Measurements from ENCODE around the gene MTERF2. TPM values are rescaled to one million over a fixed set of nuclear protein-coding genes. Genes with fewer than 3 reads are reported as not detected.

MTERF2 gene
- total RNA-seq, 1 experiment from 2014 or later: 5.0 TPM

DNA sequence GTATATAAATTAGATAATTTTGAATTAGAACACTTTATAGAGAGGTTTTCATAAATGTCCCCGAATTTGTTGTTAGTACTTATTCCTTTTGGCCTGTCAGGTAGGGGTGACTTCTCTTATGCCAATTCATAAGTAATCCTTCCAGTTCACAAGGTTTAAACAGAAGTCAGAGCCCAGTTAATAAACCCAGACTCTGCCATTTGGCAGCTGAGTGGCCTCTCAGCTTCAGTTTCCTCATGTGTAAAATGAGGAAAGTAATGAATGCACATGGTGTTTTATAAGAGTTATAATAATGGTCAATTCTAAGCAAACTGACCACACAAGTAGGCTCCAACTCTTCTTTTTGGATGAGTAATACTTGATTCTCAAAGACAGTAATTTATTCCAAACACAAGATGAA is 10.3 kb downstream of the MTERF2 start:
- Histone ChIP-seq H3K4me2 (ENCODE audit: insufficient read depth, insufficient read length, low read length) (no peak overlapping the region), H2AK5ac (ENCODE audit: insufficient read length, low read length) (no peak overlapping the region), H3T11ph (ENCODE audit: low read length) (no peak overlapping the region), H4K91ac (ENCODE audit: insufficient read length, low read depth, low read length) (no peak overlapping the region), H3K56ac (ENCODE audit: insufficient read length, low read depth, low read length) (no peak overlapping the region), H3K4me1 (ENCODE audit: insufficient read depth, low read length) (no peaks in the 10 kb centered on the region), H3K9me3 (ENCODE audit: control insufficient read depth, low read depth, low read length) (no peaks in the 10 kb centered on the region), H2BK5ac (ENCODE audit: insufficient read length, low read length) (no peak overlapping the region), H3K4ac (ENCODE audit: low read depth, low read length) (no peak overlapping the region), H2BK15ac (ENCODE audit: low read depth, low read length) (no peak overlapping the region), H3K79me2 (ENCODE audit: insufficient read depth, low read length) (0 out of 2 replicates have a peak, but pooled peaks cover 2% of the 10 kb centered on the region), H2AFZ (ENCODE audit: low read length) (no peak overlapping the region), H3K9ac (ENCODE audit: extremely low read depth, insufficient read length, low read length) (no peak overlapping the region), H3K18ac (ENCODE audit: insufficient read length, low read depth, low read length) (no peak overlapping the region), H4K20me1 (ENCODE audit: control insufficient read depth, insufficient read depth, insufficient read length) (no peaks in the 10 kb centered on the region), H2BK12ac (ENCODE audit: insufficient read length, low read depth, low read length) (no peak overlapping the region), H2BK20ac (ENCODE audit: low read depth, low read length, poor library complexity, severe bottlenecking) (no peak overlapping the region), H3K79me1 (ENCODE audit: insufficient read depth, low read depth, low read length, poor library complexity, severe bottlenecking) (no peaks in the 10 kb centered on the region), H2BK120ac (ENCODE audit: low read depth, low read length, poor library complexity, severe bottlenecking) (no peak overlapping the region), H3K27me3 (ENCODE audit: insufficient read depth, low read length) (no peaks in the 10 kb centered on the region), H3K27ac (ENCODE audit: insufficient read length, low read depth, low read length) (no peak overlapping the region), H4K8ac (replicated peaks; ENCODE audit: insufficient read length, low read depth, low read length) (no peak overlapping the region), H3K23ac (ENCODE audit: insufficient read length, low read depth, low read length) (no peak overlapping the region), H3K14ac (ENCODE audit: insufficient read depth, low read length) (no peak overlapping the region), H4K5ac (ENCODE audit: insufficient read length, low read depth, low read length) (no peak overlapping the region), H3K23me2 (ENCODE audit: insufficient read length, low read depth, low read length, poor library complexity, severe bottlenecking) (no peaks in the 10 kb centered on the region)
- Mint-ChIP-seq H3K27me3 (ENCODE audit: low read depth) (no peaks in the 10 kb centered on the region), H3K9me3 (no peaks in the 10 kb centered on the region), H3K27ac (no peak overlapping the region), H3K4me3 (no peak overlapping the region), H3K36me3 (ENCODE audit: insufficient read depth in 1 of 3, low read depth in 3 of 3) (0 out of 7 replicates have a peak, but pooled peaks cover 0 to 3% (median 0%) of the 10 kb centered on the region in 3 experiments), H3K4me1 (no peaks in the 10 kb centered on the region)
- WGBS (ENCODE audit: extremely low coverage, insufficient read length, low lambda C conversion rate): no CpG with 5 or more reads among the region's 1 CpG
- no peak for DNase-seq
- TF ChIP-seq, protein P1, sequence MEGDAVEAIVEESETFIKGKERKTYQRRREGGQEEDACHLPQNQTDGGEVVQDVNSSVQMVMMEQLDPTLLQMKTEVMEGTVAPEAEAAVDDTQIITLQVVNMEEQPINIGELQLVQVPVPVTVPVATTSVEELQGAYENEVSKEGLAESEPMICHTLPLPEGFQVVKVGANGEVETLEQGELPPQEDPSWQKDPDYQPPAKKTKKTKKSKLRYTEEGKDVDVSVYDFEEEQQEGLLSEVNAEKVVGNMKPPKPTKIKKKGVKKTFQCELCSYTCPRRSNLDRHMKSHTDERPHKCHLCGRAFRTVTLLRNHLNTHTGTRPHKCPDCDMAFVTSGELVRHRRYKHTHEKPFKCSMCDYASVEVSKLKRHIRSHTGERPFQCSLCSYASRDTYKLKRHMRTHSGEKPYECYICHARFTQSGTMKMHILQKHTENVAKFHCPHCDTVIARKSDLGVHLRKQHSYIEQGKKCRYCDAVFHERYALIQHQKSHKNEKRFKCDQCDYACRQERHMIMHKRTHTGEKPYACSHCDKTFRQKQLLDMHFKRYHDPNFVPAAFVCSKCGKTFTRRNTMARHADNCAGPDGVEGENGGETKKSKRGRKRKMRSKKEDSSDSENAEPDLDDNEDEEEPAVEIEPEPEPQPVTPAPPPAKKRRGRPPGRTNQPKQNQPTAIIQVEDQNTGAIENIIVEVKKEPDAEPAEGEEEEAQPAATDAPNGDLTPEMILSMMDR (conservative IDR thresholded peaks at IDR 0.05): no peak

Data from H9 (cell line).